Fibroblast of pulmonary artery (primary cell): ENCODE results near the gene MIB1.
"Not testable (repeated sequence)": the region's sequence is repeated elsewhere in the genome, so short reads cannot be mapped to it uniquely, and the experiment has no call there.

ENCODE experiments used
- DNase-seq: peaks from one replicate; pipeline ENCODE4 v3.0.0-alpha.2; 2010; ENCODE audit warnings: low read depth
- H3K4me3 ChIP-seq: replicated peaks from 2 replicates; pipeline ENCODE4 v1.5.1; 2011; ENCODE audit warnings: low read depth, mild to moderate bottlenecking, control low read depth, low read length, moderate library complexity
- TF ChIP-seq, protein P1 (sequence below): IDR thresholded peaks from 2 replicates; pipeline ENCODE4 v1.5.1; 2011; ENCODE audit warnings: mild to moderate bottlenecking, control low read depth, low read length, inconsistent platforms; ENCODE audit errors: missing control alignments

Gene MIB1

DNA sequence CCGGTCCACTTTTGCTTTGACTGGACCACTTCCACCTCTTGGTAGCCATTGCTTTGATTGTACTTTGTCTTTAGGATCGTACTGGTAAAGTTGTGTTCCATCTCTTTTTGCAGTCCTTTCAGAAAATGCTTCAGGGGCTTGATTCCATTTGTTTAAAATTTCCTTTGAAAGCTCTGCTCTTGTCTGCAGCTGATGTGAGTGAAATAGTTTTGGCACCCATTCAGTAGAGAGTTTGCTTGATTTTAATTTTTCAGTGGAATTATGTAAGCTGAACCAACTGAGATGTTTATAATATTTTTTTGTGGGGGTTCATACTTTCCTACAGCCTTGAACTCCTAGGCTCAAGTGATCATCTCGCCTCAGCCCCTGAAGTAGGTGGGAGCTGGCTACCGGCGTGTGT lies 7.6 kb upstream of the MIB1 start:
- H3K4me3 ChIP-seq = no peak overlapping the region
- TF ChIP-seq, protein P1, sequence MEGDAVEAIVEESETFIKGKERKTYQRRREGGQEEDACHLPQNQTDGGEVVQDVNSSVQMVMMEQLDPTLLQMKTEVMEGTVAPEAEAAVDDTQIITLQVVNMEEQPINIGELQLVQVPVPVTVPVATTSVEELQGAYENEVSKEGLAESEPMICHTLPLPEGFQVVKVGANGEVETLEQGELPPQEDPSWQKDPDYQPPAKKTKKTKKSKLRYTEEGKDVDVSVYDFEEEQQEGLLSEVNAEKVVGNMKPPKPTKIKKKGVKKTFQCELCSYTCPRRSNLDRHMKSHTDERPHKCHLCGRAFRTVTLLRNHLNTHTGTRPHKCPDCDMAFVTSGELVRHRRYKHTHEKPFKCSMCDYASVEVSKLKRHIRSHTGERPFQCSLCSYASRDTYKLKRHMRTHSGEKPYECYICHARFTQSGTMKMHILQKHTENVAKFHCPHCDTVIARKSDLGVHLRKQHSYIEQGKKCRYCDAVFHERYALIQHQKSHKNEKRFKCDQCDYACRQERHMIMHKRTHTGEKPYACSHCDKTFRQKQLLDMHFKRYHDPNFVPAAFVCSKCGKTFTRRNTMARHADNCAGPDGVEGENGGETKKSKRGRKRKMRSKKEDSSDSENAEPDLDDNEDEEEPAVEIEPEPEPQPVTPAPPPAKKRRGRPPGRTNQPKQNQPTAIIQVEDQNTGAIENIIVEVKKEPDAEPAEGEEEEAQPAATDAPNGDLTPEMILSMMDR = no peak
- no peak for DNase-seq

- no peak overlapping the region for H3K4me3 ChIP-seq
- TF ChIP-seq, protein P1 = no peak
- peak; percentile 57 for DNase-seq
Measured at GRCh38 chr18:21735452-21736015, 5.1 kb upstream of the MIB1 start.

DNA sequence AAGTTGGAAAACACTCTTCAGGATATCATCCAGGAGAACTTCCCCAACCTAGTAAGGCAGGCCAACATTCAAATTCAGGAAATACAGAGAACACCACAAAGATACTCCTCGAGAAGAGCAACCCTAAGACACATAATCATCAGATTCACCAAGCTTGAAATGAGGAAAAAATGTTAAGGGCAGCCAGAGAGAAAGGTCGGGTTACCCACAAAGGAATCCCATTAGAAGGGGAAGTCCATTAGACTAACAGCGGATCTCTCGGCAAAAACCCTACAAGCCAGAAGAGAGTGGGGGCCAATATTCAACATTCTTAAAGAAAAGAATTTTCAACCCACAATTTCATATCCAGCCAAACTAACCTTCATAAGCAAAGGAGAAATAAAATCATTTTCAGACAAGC lies 3.7 kb upstream of the MIB1 start:
- DNase-seq, H3K4me3 ChIP-seq: not testable (repeated sequence)

DNA sequence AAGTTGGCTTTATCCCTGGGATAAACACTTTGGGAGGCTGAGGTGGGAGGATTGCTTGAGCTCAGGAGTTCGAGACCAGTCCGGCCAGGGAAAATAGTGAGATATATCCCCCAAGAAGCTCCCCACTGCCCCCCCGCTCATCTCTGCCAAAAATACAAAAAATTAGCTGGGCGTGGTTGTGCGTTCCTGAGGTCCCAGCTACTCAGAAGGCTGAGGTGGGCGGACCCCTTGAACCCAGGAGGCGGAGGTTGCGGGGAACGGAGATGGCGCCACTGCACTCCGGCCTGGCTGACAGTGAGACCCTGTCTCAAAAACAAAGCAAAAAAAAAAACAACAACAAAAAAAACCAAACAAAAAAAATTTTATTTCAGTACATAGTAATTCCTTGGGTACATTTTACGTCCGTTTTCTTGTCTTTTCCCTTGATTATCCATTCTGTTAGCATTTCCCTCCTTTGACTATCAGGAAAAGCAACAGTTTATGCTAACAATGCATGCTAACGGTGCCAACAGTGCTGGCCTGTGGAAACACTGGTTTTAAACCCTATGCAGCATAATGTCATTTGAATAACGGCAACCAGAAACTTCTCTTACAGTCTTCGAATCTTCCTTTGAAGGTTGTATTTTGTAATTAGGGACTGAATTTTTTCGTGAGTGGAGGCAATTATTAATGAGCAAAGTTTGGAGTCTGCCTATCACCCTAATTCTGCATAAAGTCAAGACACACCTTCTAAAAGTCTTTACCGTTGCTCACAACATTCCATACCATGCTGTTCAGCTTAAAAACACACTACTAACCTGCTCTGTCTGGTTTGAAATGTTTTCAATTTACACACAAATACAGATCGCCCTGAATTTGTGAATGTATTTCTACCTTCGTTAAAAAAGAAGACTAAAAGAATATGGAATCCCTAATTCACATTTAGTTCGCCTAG lies 721 bp upstream of the MIB1 start:
- TF ChIP-seq, protein P1 = no peak
- DNase-seq = peak; percentile 28
- H3K4me3 ChIP-seq = peak overlapping the region; percentile 88

DNA sequence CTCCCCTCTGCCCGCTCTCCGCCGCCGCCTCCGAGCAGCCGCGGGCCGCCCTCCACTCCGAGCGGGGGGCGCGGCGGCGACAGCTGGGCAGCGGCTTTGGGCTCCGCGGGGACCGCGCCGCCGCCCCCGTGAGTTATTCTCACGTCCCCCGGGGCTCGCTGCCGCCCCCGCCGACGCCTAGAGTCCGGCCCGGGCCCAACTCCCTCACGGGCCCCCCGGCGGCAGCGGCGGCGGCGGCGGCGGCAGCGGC lies 645 bp downstream of the MIB1 start:
- peak overlapping the region; percentile 88 for H3K4me3 ChIP-seq
- TF ChIP-seq, protein P1 = no peak
- DNase-seq = no peak

- TF ChIP-seq, protein P1 = no peak
- peak; percentile 17 for DNase-seq
- peak overlapping the region; percentile 88 for H3K4me3 ChIP-seq
Measured at GRCh38 chr18:21741562-21742314, 1.1 kb downstream of the MIB1 start.

- peak; percentile 11 for DNase-seq
- TF ChIP-seq, protein P1 = no peak
- peak overlapping the region; percentile 88 for H3K4me3 ChIP-seq
Measured at GRCh38 chr18:21742315-21742687, 1.7 kb downstream of the MIB1 start.
